ENCODE results near the gene KCNN4. TPM values are rescaled to one million over a fixed set of nuclear protein-coding genes. Genes with fewer than 3 reads are reported as not detected.

KCNN4 gene
- total RNA-seq, 2 donors from 2014 or later = 2.9 TPM; not detected in 1

DNA sequence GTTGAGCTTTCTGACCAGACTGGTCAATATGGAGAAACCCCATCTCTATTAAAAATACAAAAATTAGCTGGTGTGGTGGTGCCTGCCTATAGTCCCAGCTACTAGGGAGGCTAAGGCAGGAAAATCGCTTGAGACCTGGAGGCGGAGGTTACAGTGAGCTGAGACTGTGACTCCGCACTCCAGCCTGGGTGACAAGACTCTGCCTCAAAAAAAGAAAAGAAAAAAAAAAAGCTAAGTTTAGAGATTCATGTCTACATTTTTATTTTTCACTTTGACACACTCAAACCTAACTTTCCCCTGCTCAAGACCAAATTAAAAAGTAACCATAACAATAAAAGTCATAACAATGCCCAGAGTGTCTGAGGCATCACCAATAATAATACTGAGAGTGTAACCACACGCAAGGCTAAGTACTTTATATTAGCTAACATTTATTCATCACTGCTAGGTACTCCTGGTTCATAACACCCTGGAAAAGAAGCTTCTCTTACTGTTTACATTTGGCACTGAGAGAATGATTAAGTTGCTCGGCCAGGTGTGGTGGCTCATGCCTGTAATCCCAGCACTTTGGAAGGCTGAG is 59.2 kb downstream of the KCNN4 start:
- 60 to 67% methylated on average over 5 of the region's 5 CpGs for WGBS, 2 donors
- Histone ChIP-seq H3K4me3 (no peak overlapping the region), H3K36me3 (replicated peaks in 1 of 2; ENCODE audit: insufficient read depth in 1 of 2, low read depth in 2 of 2) (no peaks in the 10 kb centered on the region), H3K9me3 (no peaks in the 10 kb centered on the region), H3K27me3 (no peaks in the 10 kb centered on the region), H3K4me1 (no peaks in the 10 kb centered on the region), H3K27ac (no peak overlapping the region)
- no peak for TF ChIP-seq POLR2A (IDR thresholded peaks at IDR 0.05)
- TF ChIP-seq, protein P1, sequence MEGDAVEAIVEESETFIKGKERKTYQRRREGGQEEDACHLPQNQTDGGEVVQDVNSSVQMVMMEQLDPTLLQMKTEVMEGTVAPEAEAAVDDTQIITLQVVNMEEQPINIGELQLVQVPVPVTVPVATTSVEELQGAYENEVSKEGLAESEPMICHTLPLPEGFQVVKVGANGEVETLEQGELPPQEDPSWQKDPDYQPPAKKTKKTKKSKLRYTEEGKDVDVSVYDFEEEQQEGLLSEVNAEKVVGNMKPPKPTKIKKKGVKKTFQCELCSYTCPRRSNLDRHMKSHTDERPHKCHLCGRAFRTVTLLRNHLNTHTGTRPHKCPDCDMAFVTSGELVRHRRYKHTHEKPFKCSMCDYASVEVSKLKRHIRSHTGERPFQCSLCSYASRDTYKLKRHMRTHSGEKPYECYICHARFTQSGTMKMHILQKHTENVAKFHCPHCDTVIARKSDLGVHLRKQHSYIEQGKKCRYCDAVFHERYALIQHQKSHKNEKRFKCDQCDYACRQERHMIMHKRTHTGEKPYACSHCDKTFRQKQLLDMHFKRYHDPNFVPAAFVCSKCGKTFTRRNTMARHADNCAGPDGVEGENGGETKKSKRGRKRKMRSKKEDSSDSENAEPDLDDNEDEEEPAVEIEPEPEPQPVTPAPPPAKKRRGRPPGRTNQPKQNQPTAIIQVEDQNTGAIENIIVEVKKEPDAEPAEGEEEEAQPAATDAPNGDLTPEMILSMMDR (IDR thresholded peaks at IDR 0.05) = no peak
- DNase-seq (no peak), ATAC-seq (no peak)
- intact Hi-C loops (cut with DNase I) = no loop called here

DNA sequence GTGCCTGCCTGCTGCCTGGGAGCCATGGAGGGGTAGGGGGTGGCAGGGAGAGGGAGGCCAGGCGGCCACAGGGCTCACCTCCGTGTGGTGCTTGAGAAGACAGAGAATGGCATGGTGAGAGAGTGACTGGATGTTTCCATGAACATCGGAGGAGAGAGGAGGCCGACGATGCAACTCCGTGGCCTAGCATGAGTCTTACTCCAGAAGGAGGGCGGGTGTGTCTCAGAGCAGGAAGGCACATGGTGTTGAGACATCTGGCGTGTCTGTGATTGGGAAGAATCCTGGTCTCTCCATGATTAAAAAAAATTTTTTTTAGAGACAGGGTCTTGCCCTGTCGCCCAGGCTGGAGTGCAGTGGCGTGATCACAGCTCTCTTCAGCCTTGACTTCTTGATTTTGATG is 59.8 kb downstream of the KCNN4 start:
- no peaks in the 10 kb centered on the region for H3K9me3 ChIP-seq
- no peak overlapping the region for H3K4me3 ChIP-seq
- H3K36me3 ChIP-seq (replicated peaks in 1 of 2; ENCODE audit: insufficient read depth in 1 of 2, low read depth in 2 of 2) = no peaks in the 10 kb centered on the region
- DNase-seq (no peak), ATAC-seq (no peak)
- H3K27me3 ChIP-seq = no peaks in the 10 kb centered on the region
- H3K27ac ChIP-seq = no peak overlapping the region
- H3K4me1 ChIP-seq = no peaks in the 10 kb centered on the region
- intact Hi-C loops (cut with DNase I) = no loop called here
- 58 to 73% methylated on average over 10 of the region's 10 CpGs for WGBS, 2 donors
- TF ChIP-seq, protein P1 (IDR thresholded peaks at IDR 0.05) = no peak
- no peak for TF ChIP-seq POLR2A (IDR thresholded peaks at IDR 0.05)

DNA sequence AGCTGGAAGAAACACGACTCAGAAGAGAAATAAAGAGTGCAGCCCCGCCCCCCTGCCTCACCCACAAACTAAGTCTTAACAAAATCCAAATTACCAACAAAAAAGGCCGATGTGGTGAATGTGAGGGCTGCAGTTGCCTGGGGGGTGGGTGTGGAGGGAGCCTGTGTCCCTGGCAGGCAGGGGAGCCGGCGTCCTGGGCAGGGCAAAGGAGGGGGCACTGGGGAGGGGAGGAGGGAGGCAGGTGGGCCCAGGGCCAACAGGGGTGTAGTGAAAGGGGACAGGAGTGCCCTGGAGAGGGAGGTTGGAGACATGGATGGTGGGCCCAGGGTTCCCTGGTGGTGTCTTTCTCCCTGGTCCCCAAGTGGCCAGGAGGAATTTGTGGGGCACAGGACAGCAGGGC is 60.9 kb downstream of the KCNN4 start:
- no peaks in the 10 kb centered on the region for H3K9me3 ChIP-seq
- ATAC-seq = no peak
- H3K4me1 ChIP-seq = no peaks in the 10 kb centered on the region
- H3K4me3 ChIP-seq = no peak overlapping the region
- intact Hi-C loops (cut with DNase I) = no loop called here
- no peak for DNase-seq
- 47 to 53% methylated on average over 5 of the region's 5 CpGs for WGBS, 2 donors
- TF ChIP-seq, protein P1 (IDR thresholded peaks at IDR 0.05) = no peak
- no peak for TF ChIP-seq POLR2A (IDR thresholded peaks at IDR 0.05)
- H3K36me3 ChIP-seq (replicated peaks in 1 of 2; ENCODE audit: insufficient read depth in 1 of 2, low read depth in 2 of 2) = no peaks in the 10 kb centered on the region
- no peak overlapping the region for H3K27ac ChIP-seq
- H3K27me3 ChIP-seq = no peaks in the 10 kb centered on the region

DNA sequence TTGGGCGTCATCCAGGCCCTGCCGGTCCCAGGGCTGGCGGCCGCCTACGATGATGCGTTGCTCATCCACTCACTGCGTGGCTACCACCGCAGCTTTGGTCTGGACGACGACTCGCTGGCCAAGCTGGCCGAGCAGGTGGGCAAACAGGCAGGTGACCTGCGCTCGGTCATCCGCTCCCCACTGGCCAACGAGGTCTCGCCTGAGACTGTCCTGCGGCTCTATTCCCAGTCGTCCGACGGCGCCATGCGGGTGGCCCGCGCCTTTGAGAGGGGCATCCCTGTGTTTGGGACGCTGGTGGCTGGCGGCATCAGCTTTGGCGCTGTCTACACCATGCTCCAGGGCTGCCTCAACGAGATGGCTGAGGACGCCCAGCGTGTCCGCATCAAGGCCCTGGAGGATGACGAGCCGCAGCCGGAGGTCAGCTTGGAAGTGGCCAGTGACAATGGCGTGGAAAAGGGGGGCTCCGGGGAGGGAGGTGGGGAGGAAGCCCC is 61.4 kb downstream of the KCNN4 start:
- no peaks in the 10 kb centered on the region for H3K27me3 ChIP-seq
- 71 to 78% methylated on average over 13 to 21 of the region's 37 CpGs for WGBS, 2 donors
- no peak overlapping the region for H3K4me3 ChIP-seq
- H3K27ac ChIP-seq = no peak overlapping the region
- H3K4me1 ChIP-seq = no peaks in the 10 kb centered on the region
- intact Hi-C loops (cut with DNase I) = no loop called here
- DNase-seq (no peak), ATAC-seq (no peak)
- H3K36me3 ChIP-seq (replicated peaks in 1 of 2; ENCODE audit: insufficient read depth in 1 of 2, low read depth in 2 of 2) = no peaks in the 10 kb centered on the region
- H3K9me3 ChIP-seq = no peaks in the 10 kb centered on the region
- no peak for TF ChIP-seq POLR2A (IDR thresholded peaks at IDR 0.05)
- TF ChIP-seq, protein P1 (IDR thresholded peaks at IDR 0.05) = no peak
